SK-N-MC (cell line): ENCODE results near the gene FAM83C.

ENCODE experiments used
- DNase-seq: peaks from one replicate; pipeline ENCODE4 v3.0.0-alpha.2; 2011; ENCODE audit warnings: low read depth, low spot score
- H3K27ac ChIP-seq: fragments of 200-600 bp; sonication (generic); 2 replicates; pipeline ENCODE4 v1.5.1; 2016; ENCODE audit warnings: mixed run types
- H3K36me3 ChIP-seq: fragments of 200-600 bp; sonication (generic); 2 replicates; pipeline ENCODE4 v1.6.1; 2017; ENCODE audit warnings: antibody characterized with exemption, low read length, mixed read lengths; ENCODE audit not compliant: insufficient read depth
- H3K4me3 ChIP-seq: fragments of 200-600 bp; sonication (generic); 2 replicates; pipeline ENCODE4 v1.5.1; 2016
- H3K9ac ChIP-seq: fragments of 200-600 bp; sonication (generic); 2 replicates; pipeline ENCODE4 v1.8.0; 2017; ENCODE audit warnings: mixed run types, mixed read lengths; ENCODE audit not compliant: insufficient read length
- H3K9me3 ChIP-seq: fragments of 200-600 bp; sonication (generic); 2 replicates; pipeline ENCODE4 v1.6.1; 2017; ENCODE audit warnings: low read depth, mild to moderate bottlenecking, antibody characterized with exemption, low read length, moderate library complexity, mixed read lengths
- EZH2 ChIP-seq: fragments of 200-600 bp; sonication (generic); IDR thresholded peaks from one replicate; pipeline ENCODE4 v1.6.1; 2017; ENCODE audit warnings: antibody characterized with exemption
- FOXP2 ChIP-seq: optimal IDR thresholded peaks from 2 replicates; pipeline ENCODE3; 2011; ENCODE audit warnings: mild to moderate bottlenecking, moderate library complexity; ENCODE audit not compliant: insufficient read depth; ENCODE audit errors: extremely low read length, control extremely low read depth
- POLR2AphosphoS5 ChIP-seq: IDR thresholded peaks from 2 replicates; pipeline ENCODE4 v1.6.1; 2012; ENCODE audit warnings: mild to moderate bottlenecking, low read depth, low read length, borderline replicate concordance

FAM83C gene

GRCh38 chr20:35295058-35295457 is 2.8 kb upstream of the FAM83C start:
- H3K9me3 ChIP-seq = no peaks in the 10 kb centered on the region

GRCh38 chr20:35294293-35294685 is 2.1 kb upstream of the FAM83C start:
- Histone ChIP-seq H3K4me3 (no peak overlapping the region), H3K9me3 (no peaks in the 10 kb centered on the region), H3K27ac (no peak overlapping the region), H3K9ac (no peak overlapping the region), H3K36me3 (no peaks in the 10 kb centered on the region)
- no peak for TF ChIP-seq POLR2AphosphoS5
- no peak for TF ChIP-seq EZH2
- no peak for TF ChIP-seq FOXP2
- DNase-seq = no peak

More at GRCh38 chr20:35295058-35295457, 2.8 kb upstream of the FAM83C start:
- DNase-seq = no peak
- no peak overlapping the region for H3K4me3 ChIP-seq
- no peak overlapping the region for H3K9ac ChIP-seq
- H3K36me3 ChIP-seq = no peaks in the 10 kb centered on the region
- no peak overlapping the region for H3K27ac ChIP-seq
- TF ChIP-seq EZH2 = no peak

- no peak overlapping the region for H3K27ac ChIP-seq
- DNase-seq = no peak
- H3K9me3 ChIP-seq = no peaks in the 10 kb centered on the region
- H3K9ac ChIP-seq = no peak overlapping the region
- no peak for TF ChIP-seq POLR2AphosphoS5
- TF ChIP-seq EZH2 = no peak
- no peak for TF ChIP-seq FOXP2
- H3K36me3 ChIP-seq = no peaks in the 10 kb centered on the region
- H3K4me3 ChIP-seq = no peak overlapping the region
Observed at GRCh38 chr20:35293303-35294292, 1.4 kb upstream of the FAM83C start.

GRCh38 chr20:35292504-35293285 is 470 bp upstream of the FAM83C start:
- Histone ChIP-seq H3K27ac (no peak overlapping the region), H3K9me3 (no peaks in the 10 kb centered on the region), H3K9ac (no peak overlapping the region), H3K36me3 (no peaks in the 10 kb centered on the region), H3K4me3 (no peak overlapping the region)
- no peak for DNase-seq
- no peak for TF ChIP-seq EZH2
- no peak for TF ChIP-seq FOXP2
- TF ChIP-seq POLR2AphosphoS5 = no peak

GRCh38 chr20:35290887-35291417 is 1.3 kb downstream of the FAM83C start:
- Histone ChIP-seq H3K9me3 (no peaks in the 10 kb centered on the region), H3K36me3 (no peaks in the 10 kb centered on the region), H3K27ac (no peak overlapping the region), H3K9ac (no peak overlapping the region), H3K4me3 (no peak overlapping the region)
- TF ChIP-seq EZH2 = no peak
- no peak for TF ChIP-seq POLR2AphosphoS5
- no peak for TF ChIP-seq FOXP2
- DNase-seq = no peak

- Histone ChIP-seq H3K4me3 (no peak overlapping the region), H3K27ac (no peak overlapping the region), H3K9me3 (no peaks in the 10 kb centered on the region), H3K9ac (no peak overlapping the region), H3K36me3 (no peaks in the 10 kb centered on the region)
- TF ChIP-seq EZH2 (no peak), FOXP2 (no peak), POLR2AphosphoS5 (no peak)
- no peak for DNase-seq
Observed at GRCh38 chr20:35290186-35290886, 1.9 kb downstream of the FAM83C start.

GRCh38 chr20:35288325-35289060 is 3.7 kb downstream of the FAM83C start:
- Histone ChIP-seq H3K27ac (no peak overlapping the region), H3K36me3 (peaks cover under 1% of the 10 kb centered on the region; the same call in 1 of the 2 replicates), H3K4me3 (no peak overlapping the region), H3K9me3 (no peaks in the 10 kb centered on the region), H3K9ac (no peak overlapping the region)
- DNase-seq = no peak
- TF ChIP-seq POLR2AphosphoS5 (no peak), FOXP2 (no peak), EZH2 (no peak)
